ENCODE results near the gene SPTLC3. TPM values are rescaled to one million over a fixed set of nuclear protein-coding genes. Genes with fewer than 3 reads are reported as not detected.

Gene SPTLC3
- total and polyA plus RNA-seq, 2 of the 13 experiments (the other 11 are each of a cell fraction or from before 2014, with no cell fraction given) = 20.5 to 95.6 TPM

DNA sequence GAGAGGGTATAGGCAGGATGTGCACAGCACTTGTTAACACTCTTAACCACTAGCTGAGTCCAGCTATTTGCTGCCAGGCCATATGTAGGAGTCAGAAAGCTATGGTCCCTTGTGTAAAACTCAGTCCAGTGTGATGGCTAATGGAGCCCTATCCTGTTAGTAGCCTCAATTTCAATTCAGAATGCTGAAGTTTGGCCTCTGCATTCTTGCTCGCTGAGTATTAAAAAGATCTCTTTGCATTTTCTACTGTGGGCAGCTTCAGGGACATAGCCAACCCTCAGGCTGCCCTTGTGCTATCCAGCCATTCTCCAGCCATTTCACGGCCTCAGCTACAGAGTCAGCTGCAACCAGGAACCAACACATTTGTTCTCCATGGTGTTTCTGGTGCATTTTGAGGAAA, 92.5 kb downstream of the SPTLC3 start:
- 93% methylated on average over 2 of the region's 2 CpGs for WGBS (ENCODE audit: low lambda C conversion rate)
- ATAC-seq = no peak
- no peaks in the 10 kb centered on the region for H4K20me1 ChIP-seq (ENCODE audit: insufficient read depth, low read length)
- no peak overlapping the region for H3K4me3 ChIP-seq (replicated peaks in 1 of 3; ENCODE audit: insufficient read depth in 1 of 3, low read depth in 2 of 3, low read length in 3 of 3)
- no peak for DNase-seq (ENCODE audit: low spot score)
- no peak overlapping the region for H3K4me2 ChIP-seq (ENCODE audit: low read depth, low read length)
- H3K4me1 ChIP-seq (ENCODE audit: insufficient read depth, low read length) = peaks cover 63% of the 10 kb centered on the region
- ChIA-PET POLR2A (interaction anchor here (0.7 to 2.2 kb wide), 3 partner anchors 81 to 124 kb away, joined by 3 to 8 read pairs (median 3); no protein-coding TSS in a partner anchor), CTCF (ENCODE audit: low intra/inter-chr PET ratio, low total read pairs) (no interaction called here)
- in situ Hi-C loops (cut with HindIII; ENCODE audit: extremely low pct_ligation_motif_present, low pct_unique_long_range_greater_than_20kb) = loop anchor here (5.0 kb wide), 1 partner anchor 124 kb away; no protein-coding TSS in a partner anchor
- H3K79me2 ChIP-seq (ENCODE audit: insufficient read depth, low read length) = no peaks in the 10 kb centered on the region
- H3K27ac ChIP-seq (ENCODE audit: extremely low read length, insufficient read depth, low read length) = no peak overlapping the region
- FAIRE-seq = no peak
- no peaks in the 10 kb centered on the region for H3K9me3 ChIP-seq (ENCODE audit: low read length)
- H3K9ac ChIP-seq (ENCODE audit: insufficient read depth, low read depth, low read length) = no peak overlapping the region
- intact Hi-C loops (cut with micrococcal nuclease; ENCODE audit: unreplicated experiment) = no loop called here
- H2AFZ ChIP-seq (ENCODE audit: low read length) = no peak overlapping the region
- peaks cover 4 to 8% of the 10 kb centered on the region in 2 experiments; a peak in 4 of 5 replicates for H3K36me3 ChIP-seq (replicated peaks in 1 of 2; ENCODE audit: control insufficient read depth in 1 of 2, insufficient read depth in 2 of 2, low read length in 2 of 2)
- no peaks in the 10 kb centered on the region for H3K27me3 ChIP-seq (ENCODE audit: control insufficient read depth in 1 of 2, insufficient read depth in 2 of 2, low read length in 2 of 2)
- no TSS peak for BruUV-seq (replicated peaks)
- 0 out of 2 replicates have a peak, but pooled peaks have one; percentile 42 for TF ChIP-seq ZFP90 (CRISPR knock-in tag; IDR thresholded peaks at IDR 0.05; ENCODE audit: borderline replicate concordance)
- TF ChIP-seq SALL2 (CRISPR knock-in tag; IDR thresholded peaks at IDR 0.05) = 0 out of 2 replicates have a peak, but pooled peaks have one; percentile 19
- no peak for TF ChIP-seq NR1H2 (CRISPR knock-in tag; IDR thresholded peaks at IDR 0.05; ENCODE audit: borderline replicate concordance, low read depth)

DNA sequence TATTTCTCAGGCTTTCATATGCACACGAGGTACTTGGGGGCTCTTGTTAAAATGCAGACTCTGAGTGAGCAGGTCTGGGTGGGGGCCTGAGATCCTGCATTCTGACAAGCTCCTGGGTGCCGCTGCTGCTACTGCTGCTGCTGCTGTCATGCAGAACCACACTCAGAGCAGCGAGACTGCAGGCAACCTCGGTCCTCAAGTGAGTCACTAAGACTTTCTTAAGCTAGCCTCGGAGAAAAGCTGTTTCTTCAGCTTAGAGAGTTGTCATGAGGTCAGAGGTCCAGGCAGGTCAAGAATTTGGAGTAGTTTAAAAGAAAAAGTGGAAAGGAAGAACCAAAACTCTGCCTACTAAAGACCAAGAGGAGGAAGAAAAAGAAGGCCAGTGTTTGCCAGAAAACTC, 92.9 kb downstream of the SPTLC3 start:
- Histone ChIP-seq H2AFZ (ENCODE audit: low read length) (no peak overlapping the region), H3K4me3 (replicated peaks in 1 of 3; ENCODE audit: insufficient read depth in 1 of 3, low read depth in 2 of 3, low read length in 3 of 3) (no peak overlapping the region), H3K27me3 (ENCODE audit: control insufficient read depth in 1 of 2, insufficient read depth in 2 of 2, low read length in 2 of 2) (no peaks in the 10 kb centered on the region), H3K36me3 (replicated peaks in 1 of 2; ENCODE audit: control insufficient read depth in 1 of 2, insufficient read depth in 2 of 2, low read length in 2 of 2) (peaks cover 6 to 12% of the 10 kb centered on the region in 2 experiments; a peak in 4 of 5 replicates), H3K9me3 (ENCODE audit: low read length) (no peaks in the 10 kb centered on the region), H3K4me2 (ENCODE audit: low read depth, low read length) (no peak overlapping the region), H3K79me2 (ENCODE audit: insufficient read depth, low read length) (no peaks in the 10 kb centered on the region), H4K20me1 (ENCODE audit: insufficient read depth, low read length) (no peaks in the 10 kb centered on the region), H3K27ac (ENCODE audit: extremely low read length, insufficient read depth, low read length) (no peak overlapping the region), H3K4me1 (ENCODE audit: insufficient read depth, low read length) (peaks cover 64% of the 10 kb centered on the region), H3K9ac (ENCODE audit: insufficient read depth, low read depth, low read length) (no peak overlapping the region)
- TF ChIP-seq TBX2 (CRISPR knock-in tag; IDR thresholded peaks at IDR 0.05; ENCODE audit: borderline replicate concordance) = no peak
- TF ChIP-seq ZNF703 (CRISPR knock-in tag; IDR thresholded peaks at IDR 0.05; ENCODE audit: borderline replicate concordance) = no peak
- TF ChIP-seq HNRNPL (IDR thresholded peaks at IDR 0.05; ENCODE audit: low read depth, low read length) = no peak
- TF ChIP-seq ZNF121 (CRISPR knock-in tag; IDR thresholded peaks at IDR 0.05) = no peak
- no peak for TF ChIP-seq GTF2F1 (IDR thresholded peaks at IDR 0.05; ENCODE audit: low read length)
- TF ChIP-seq ZNF343 (CRISPR knock-in tag; IDR thresholded peaks at IDR 0.05) = no peak
- TF ChIP-seq ZNF501 (CRISPR knock-in tag; IDR thresholded peaks at IDR 0.05) = no peak
- no peak for TF ChIP-seq ONECUT2 (CRISPR knock-in tag; IDR thresholded peaks at IDR 0.05)
- no peak for TF ChIP-seq MAZ (IDR thresholded peaks at IDR 0.05; ENCODE audit: borderline replicate concordance, low read depth, low read length)
- no peak for TF ChIP-seq MAZ (CRISPR knock-in tag; IDR thresholded peaks at IDR 0.05; ENCODE audit: low read depth)
- TF ChIP-seq ATM (IDR thresholded peaks at IDR 0.05; ENCODE audit: borderline replicate concordance) = no peak
- no peak for TF ChIP-seq MAFK (conservative IDR thresholded peaks at IDR 0.05 in 1 of 2, IDR thresholded peaks at IDR 0.05 in 1 of 2; ENCODE audit: low read length in 2 of 2)
- in situ Hi-C loops (cut with HindIII; ENCODE audit: extremely low pct_ligation_motif_present, low pct_unique_long_range_greater_than_20kb) (loop anchor here (5.0 kb wide), 1 partner anchor 124 kb away; no protein-coding TSS in a partner anchor), intact Hi-C loops (cut with micrococcal nuclease; ENCODE audit: unreplicated experiment) (no loop called here)
- 80% methylated on average over 5 of the region's 5 CpGs for WGBS (ENCODE audit: low lambda C conversion rate)
- CTCF ChIA-PET (ENCODE audit: low intra/inter-chr PET ratio, low total read pairs) = no interaction called here
- POLR2A ChIA-PET = interaction anchor here (0.7 to 2.2 kb wide), 3 partner anchors 82 to 125 kb away, joined by 3 to 8 read pairs (median 3); no protein-coding TSS in a partner anchor
- DNase-seq (ENCODE audit: low spot score) = no peak
- no peak for ATAC-seq
- FAIRE-seq = no peak
- no TSS peak for BruUV-seq (replicated peaks)
